Suprapubic skin (tissue), 4 donors: ENCODE measurements around the gene TWIST2. TPM values are rescaled to one million over a fixed set of nuclear protein-coding genes. Genes with fewer than 3 reads are reported as not detected.

Experiments used
- DNase-seq, 2 donors: peaks; one replicate each; pipeline ENCODE4 v3.0.0-alpha.2; 2019; ENCODE audit warnings: low spot score in 2 of 2
- H3K27ac ChIP-seq: fragments of 200-600 bp; sonication (generic); one replicate; pipeline ENCODE4 v1.5.1; 2019
- H3K27me3 ChIP-seq: fragments of 200-600 bp; sonication (generic); one replicate; pipeline ENCODE4 v1.5.1; 2019
- H3K36me3 ChIP-seq: fragments of 200-600 bp; sonication (generic); one replicate; pipeline ENCODE4 v1.5.1; 2019
- H3K4me1 ChIP-seq: fragments of 200-600 bp; sonication (generic); one replicate; pipeline ENCODE4 v1.5.1; 2019
- H3K4me3 ChIP-seq: fragments of 200-600 bp; sonication (generic); one replicate; pipeline ENCODE4 v1.5.1; 2019; ENCODE audit warnings: mild to moderate bottlenecking
- H3K9me3 ChIP-seq: fragments of 200-600 bp; sonication (generic); one replicate; pipeline ENCODE4 v1.5.1; 2019
- CTCF ChIP-seq, 2 donors: fragments of 200-600 bp in 1 of 2; fragments of 450-650 bp in 1 of 2; sonication (generic) in 1 of 2; IDR thresholded peaks; one replicate each; pipeline ENCODE4 v1.5.1; 2016 to 2019; ENCODE audit warnings: antibody characterized with exemption in 2 of 2, mild to moderate bottlenecking in 1 of 2, moderate library complexity in 1 of 2
- EP300 ChIP-seq: sonication (generic); formaldehyde crosslinking; IDR thresholded peaks from one replicate; pipeline ENCODE4 v1.6.1; 2017; ENCODE audit warnings: antibody characterized with exemption
- POLR2A ChIP-seq, 2 donors: fragments of 450-650 bp; IDR thresholded peaks; one replicate each; pipeline ENCODE4 v1.6.1; 2017; ENCODE audit warnings: antibody characterized with exemption in 2 of 2, mild to moderate bottlenecking in 2 of 2, moderate library complexity in 2 of 2
- POLR2AphosphoS5 ChIP-seq, 3 donors: sonication (generic); formaldehyde crosslinking; IDR thresholded peaks; one replicate each; pipeline ENCODE4 v1.6.1; 2017; ENCODE audit warnings: antibody characterized with exemption in 3 of 3
- WGBS: methylation state at CpG from one replicate; pipeline ENCODE4 v1.1.5; 2018; 5-methylcytosine and 5-hydroxymethylcytosine counted together
- total RNA-seq, 4 donors: library from RNA; depleted of rRNA; stranded (reverse); fragments of >200 nt; gene quantifications; one replicate each; pipeline ENCODE4 v1.1.0, GENCODE V29; 2016

Gene TWIST2
- total RNA-seq, 4 donors from 2014 or later: 14.7 to 72.7 (median 30.4) TPM

GRCh38 chr2:238921259-238921658 lies 73.4 kb downstream of the TWIST2 start:
- WGBS: 64% methylated on average over 8 of the region's 8 CpGs

GRCh38 chr2:238921681-238922319 lies 73.9 kb downstream of the TWIST2 start:
- Histone ChIP-seq H3K27ac (no peak overlapping the region), H3K4me3 (no peak overlapping the region), H3K36me3 (no peaks in the 10 kb centered on the region), H3K4me1 (no peaks in the 10 kb centered on the region), H3K9me3 (no peaks in the 10 kb centered on the region), H3K27me3 (peaks cover 12% of the 10 kb centered on the region)
- DNase-seq: peak; percentile 52 to 54
- TF ChIP-seq CTCF (IDR thresholded peaks at IDR 0.05) (no peak), POLR2A (IDR thresholded peaks at IDR 0.05) (no peak), EP300 (no peak), POLR2AphosphoS5 (IDR thresholded peaks at IDR 0.05) (no peak)
- WGBS: 75% methylated on average over 15 of the region's 15 CpGs

More at GRCh38 chr2:238921259-238921658, 73.4 kb downstream of the TWIST2 start:
- Histone ChIP-seq H3K27me3 (peaks cover 12% of the 10 kb centered on the region), H3K4me1 (no peaks in the 10 kb centered on the region), H3K9me3 (no peaks in the 10 kb centered on the region), H3K4me3 (no peak overlapping the region), H3K36me3 (no peaks in the 10 kb centered on the region), H3K27ac (no peak overlapping the region)
- no peak for TF ChIP-seq EP300
- TF ChIP-seq POLR2A (IDR thresholded peaks at IDR 0.05): no peak
- TF ChIP-seq POLR2AphosphoS5 (IDR thresholded peaks at IDR 0.05): no peak
- TF ChIP-seq CTCF (IDR thresholded peaks at IDR 0.05): no peak
- DNase-seq: peak in 1 of 2 donors; percentile 28

GRCh38 chr2:238922435-238922834 lies 74.5 kb downstream of the TWIST2 start:
- 68% methylated on average over 9 of the region's 9 CpGs for WGBS
- TF ChIP-seq EP300 (no peak), CTCF (IDR thresholded peaks at IDR 0.05) (no peak), POLR2A (IDR thresholded peaks at IDR 0.05) (no peak), POLR2AphosphoS5 (IDR thresholded peaks at IDR 0.05) (no peak)
- no peaks in the 10 kb centered on the region for H3K9me3 ChIP-seq
- no peak overlapping the region for H3K27ac ChIP-seq
- peak; percentile 44 to 61 for DNase-seq
- no peaks in the 10 kb centered on the region for H3K4me1 ChIP-seq
- H3K27me3 ChIP-seq: peaks cover 8% of the 10 kb centered on the region
- no peak overlapping the region for H3K4me3 ChIP-seq
- H3K36me3 ChIP-seq: no peaks in the 10 kb centered on the region

GRCh38 chr2:238924032-238924431 lies 76.1 kb downstream of the TWIST2 start:
- no peaks in the 10 kb centered on the region for H3K4me1 ChIP-seq
- H3K27me3 ChIP-seq: peaks cover 8% of the 10 kb centered on the region
- 81% methylated on average over 14 of the region's 14 CpGs for WGBS
- no peaks in the 10 kb centered on the region for H3K9me3 ChIP-seq
- DNase-seq: peak in 1 of 2 donors; percentile 41
- H3K27ac ChIP-seq: no peak overlapping the region
- H3K4me3 ChIP-seq: no peak overlapping the region
- no peak for TF ChIP-seq POLR2AphosphoS5 (IDR thresholded peaks at IDR 0.05)
- TF ChIP-seq EP300: no peak
- no peak for TF ChIP-seq CTCF (IDR thresholded peaks at IDR 0.05)
- TF ChIP-seq POLR2A (IDR thresholded peaks at IDR 0.05): no peak
- no peaks in the 10 kb centered on the region for H3K36me3 ChIP-seq

- Histone ChIP-seq H3K4me1 (no peaks in the 10 kb centered on the region), H3K36me3 (no peaks in the 10 kb centered on the region), H3K9me3 (no peaks in the 10 kb centered on the region), H3K27ac (no peak overlapping the region), H3K4me3 (no peak overlapping the region), H3K27me3 (peaks cover 8% of the 10 kb centered on the region)
- WGBS: 51% methylated on average over 10 of the region's 13 CpGs
- TF ChIP-seq EP300: no peak
- TF ChIP-seq CTCF (IDR thresholded peaks at IDR 0.05): no peak
- peak in 1 of 2 donors; percentile 46 for DNase-seq
These were observed 76.9 kb downstream of the TWIST2 start for GRCh38 chr2:238924796-238925195.
